Stimulated activated CD8-positive, alpha-beta memory T cell treated with anti-CD3 and anti-CD28 coated beads, Interleukin-15, amount 100 ng/mL, for 48 hours (primary cell): ENCODE results near the gene EIF4EBP2.

Experiments
- DNase-seq, 2 donors: peaks; one replicate each; pipeline ENCODE4 v3.0.0-alpha.2; 2020; ENCODE audit warnings: low read depth in 2 of 2

The EIF4EBP2 gene

DNA sequence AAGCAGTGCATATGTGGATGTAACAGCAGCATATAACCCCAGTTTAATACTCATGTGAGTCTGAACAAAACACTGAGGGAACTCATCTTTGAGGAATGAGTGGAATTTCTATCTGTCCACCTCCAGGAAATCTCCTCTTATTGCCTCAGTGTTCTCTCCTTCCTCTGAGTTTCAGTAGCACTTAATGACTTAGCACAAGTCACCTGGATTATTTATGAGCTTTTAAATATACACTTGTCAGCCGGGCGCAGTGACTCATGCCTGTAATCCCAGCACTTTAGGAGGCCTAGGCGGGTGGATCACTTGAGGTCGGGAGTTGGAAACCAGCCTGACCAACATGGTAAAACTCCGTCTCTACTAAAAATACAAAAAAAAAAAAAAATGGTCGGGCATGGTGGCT, 25.8 kb upstream of the EIF4EBP2 start:
- DNase-seq = no peak

GRCh38 chr10:70379581-70380176, 24.3 kb upstream of the EIF4EBP2 start:
- DNase-seq = no peak

- DNase-seq = no peak
Observed at GRCh38 chr10:70380350-70381135, 23.4 kb upstream of the EIF4EBP2 start.

GRCh38 chr10:70381471-70382421, 22.2 kb upstream of the EIF4EBP2 start:
- DNase-seq = peak; percentile 12 to 13

GRCh38 chr10:70391654-70392053, 12.3 kb upstream of the EIF4EBP2 start:
- no peak for DNase-seq

GRCh38 chr10:70396140-70396539, 7.8 kb upstream of the EIF4EBP2 start:
- no peak for DNase-seq

- no peak for DNase-seq
Observed at GRCh38 chr10:70399177-70399576, 4.8 kb upstream of the EIF4EBP2 start.

GRCh38 chr10:70403483-70404035, 386 bp upstream of the EIF4EBP2 start:
- no peak for DNase-seq

DNA sequence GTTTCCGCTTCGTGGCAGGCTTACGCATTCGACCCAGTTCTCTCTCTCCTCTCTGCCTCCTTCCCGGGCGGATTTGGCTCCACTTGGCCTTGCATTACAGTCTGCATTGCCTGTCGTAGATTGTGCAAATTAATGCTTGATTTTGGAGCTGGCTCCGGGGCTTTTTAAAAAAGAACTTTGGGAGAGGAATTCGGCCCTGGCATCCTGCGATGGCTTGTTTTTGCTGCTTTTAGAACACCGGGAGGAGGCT, 767 bp downstream of the EIF4EBP2 start:
- DNase-seq = no peak

DNA sequence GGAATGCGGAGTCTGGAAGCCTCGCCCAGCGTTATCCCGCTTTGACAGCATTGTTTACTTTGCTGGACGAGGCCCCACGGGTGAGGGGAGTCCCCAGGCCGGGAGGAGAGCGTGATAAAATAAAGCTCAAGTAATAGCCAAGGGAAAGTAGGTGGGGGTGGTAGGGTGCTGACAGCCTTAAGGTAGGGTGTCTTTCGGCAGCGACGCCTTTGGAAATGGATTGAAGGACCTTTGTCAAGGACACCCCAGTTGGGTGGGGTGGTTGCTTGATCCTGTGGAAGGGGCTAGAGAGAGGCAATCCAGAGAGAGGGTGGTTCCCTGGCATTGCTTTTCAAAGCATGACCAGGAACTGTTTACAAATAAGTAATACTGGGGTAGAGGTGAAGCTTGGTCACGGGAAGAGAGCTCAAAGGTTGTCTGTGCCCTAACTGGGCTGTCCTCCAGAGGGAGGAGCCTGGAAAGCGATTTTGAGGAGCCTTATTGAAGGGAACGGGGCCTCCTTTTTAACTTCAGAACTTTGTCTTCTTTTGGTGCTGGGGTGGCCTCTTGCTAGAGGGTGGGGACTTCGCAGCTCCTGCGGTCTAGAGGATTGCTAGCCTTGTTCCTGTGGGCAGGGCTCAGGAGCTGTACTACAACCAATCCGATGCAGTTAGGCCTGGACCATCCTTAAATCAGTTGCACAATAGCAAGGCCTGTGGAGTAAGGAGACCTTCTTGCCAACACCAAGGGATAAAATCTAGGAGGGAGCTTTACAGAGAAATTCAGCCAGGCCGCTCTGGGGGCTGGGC, 1.3 kb downstream of the EIF4EBP2 start:
- peak; percentile 15 to 17 for DNase-seq

DNA sequence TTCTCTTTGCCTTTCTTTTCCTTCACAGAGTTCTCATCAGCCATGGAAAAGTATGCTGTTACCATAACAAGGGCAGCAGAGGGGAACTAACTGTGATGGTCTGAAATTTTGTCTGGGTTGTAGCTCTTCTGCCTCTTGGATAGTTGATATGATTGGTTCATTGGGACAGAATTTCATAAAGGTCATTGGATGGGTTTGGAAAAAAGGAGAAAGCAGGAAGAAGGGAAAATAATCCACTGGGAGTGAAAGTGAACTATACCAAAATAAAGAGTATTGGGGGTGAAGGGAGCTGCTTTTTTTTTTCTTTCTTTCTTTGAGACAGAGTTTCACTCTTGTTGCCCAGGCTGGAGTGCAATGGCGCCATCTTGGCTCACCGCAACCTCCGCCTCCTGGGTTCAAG, 5.8 kb downstream of the EIF4EBP2 start:
- DNase-seq = no peak

DNA sequence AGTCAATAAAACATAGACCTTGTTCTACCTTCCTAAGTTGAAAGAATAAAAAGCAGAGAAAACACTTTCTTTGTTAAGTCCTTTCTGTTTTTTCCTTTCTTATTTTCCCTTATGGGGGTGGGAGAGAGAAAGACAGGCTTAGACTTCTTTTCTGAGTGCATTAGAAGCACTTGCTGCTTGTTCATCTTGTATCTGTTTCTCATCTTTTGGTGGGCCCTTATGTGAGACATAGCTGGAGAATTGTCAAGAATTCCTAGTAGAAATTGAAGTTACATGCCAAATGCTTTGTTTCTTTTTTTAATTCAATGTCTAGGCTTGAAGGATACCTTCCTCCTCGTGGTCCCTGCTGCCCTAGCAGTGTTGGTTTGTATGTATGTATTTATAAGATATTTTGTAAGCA, 6.7 kb downstream of the EIF4EBP2 start:
- no peak for DNase-seq

GRCh38 chr10:70412356-70412755, 8.4 kb downstream of the EIF4EBP2 start:
- no peak for DNase-seq

- no peak for DNase-seq
Observed at GRCh38 chr10:70417568-70417967, 13.6 kb downstream of the EIF4EBP2 start.

GRCh38 chr10:70418229-70418628, 14.3 kb downstream of the EIF4EBP2 start:
- no peak for DNase-seq

GRCh38 chr10:70418713-70419112, 14.8 kb downstream of the EIF4EBP2 start:
- no peak for DNase-seq

DNA sequence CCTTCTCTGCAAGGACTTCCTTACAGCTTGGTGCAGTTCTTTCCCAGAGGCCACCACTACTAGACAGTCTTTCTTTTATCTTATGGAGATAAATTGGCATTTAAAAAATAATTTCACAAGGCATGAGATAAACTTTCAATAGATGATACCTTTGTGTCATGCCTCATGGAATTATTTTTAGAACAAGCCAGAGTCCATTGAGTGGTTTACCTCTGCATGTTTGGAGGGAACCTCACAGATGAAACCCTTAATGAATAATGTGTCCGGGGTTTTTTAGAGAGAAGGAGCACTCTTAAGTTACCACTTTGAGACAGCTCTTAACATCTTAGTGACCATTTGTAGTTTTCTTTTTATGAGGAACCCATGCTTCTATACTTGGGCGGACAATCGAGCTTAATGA, 20.4 kb downstream of the EIF4EBP2 start:
- DNase-seq = no peak

DNA sequence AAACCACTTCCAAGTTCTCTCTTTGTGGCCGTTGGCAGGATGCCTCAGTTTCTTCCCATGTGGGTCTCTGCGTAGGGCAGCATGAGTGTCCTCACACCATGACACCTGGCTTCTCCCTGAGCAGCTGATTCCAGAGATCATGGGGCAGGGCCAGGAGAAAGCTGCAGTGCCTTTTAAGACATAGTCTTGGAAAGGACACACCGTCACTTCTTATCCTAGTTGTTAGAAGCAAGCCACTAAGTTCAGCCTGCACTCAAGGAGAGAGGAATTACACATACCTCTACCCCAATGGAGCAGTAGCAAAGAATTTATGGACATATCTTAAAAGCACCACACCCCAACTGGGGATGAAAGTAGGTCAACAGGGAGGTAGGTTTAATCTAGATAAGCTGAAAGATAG, 21.2 kb downstream of the EIF4EBP2 start:
- no peak for DNase-seq

DNA sequence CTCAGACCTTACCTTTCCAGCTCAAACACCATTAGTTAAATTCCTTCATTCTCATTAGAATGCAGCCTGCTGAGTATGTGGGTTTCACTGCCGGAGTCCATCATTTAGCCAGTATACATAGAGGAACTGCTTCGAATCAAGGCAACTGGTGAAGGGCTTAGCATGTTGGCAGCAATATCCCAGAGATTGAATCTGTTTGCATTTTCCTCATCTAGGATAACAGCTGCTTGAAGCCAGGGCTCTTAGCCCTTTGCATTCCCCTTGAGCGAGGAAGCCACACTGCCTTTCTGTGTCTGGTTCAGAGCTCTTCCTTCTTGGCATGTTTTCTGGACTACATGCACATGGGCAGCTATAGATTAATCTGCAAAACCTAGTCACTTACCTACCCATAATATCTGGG, 22.9 kb downstream of the EIF4EBP2 start:
- no peak for DNase-seq

DNA sequence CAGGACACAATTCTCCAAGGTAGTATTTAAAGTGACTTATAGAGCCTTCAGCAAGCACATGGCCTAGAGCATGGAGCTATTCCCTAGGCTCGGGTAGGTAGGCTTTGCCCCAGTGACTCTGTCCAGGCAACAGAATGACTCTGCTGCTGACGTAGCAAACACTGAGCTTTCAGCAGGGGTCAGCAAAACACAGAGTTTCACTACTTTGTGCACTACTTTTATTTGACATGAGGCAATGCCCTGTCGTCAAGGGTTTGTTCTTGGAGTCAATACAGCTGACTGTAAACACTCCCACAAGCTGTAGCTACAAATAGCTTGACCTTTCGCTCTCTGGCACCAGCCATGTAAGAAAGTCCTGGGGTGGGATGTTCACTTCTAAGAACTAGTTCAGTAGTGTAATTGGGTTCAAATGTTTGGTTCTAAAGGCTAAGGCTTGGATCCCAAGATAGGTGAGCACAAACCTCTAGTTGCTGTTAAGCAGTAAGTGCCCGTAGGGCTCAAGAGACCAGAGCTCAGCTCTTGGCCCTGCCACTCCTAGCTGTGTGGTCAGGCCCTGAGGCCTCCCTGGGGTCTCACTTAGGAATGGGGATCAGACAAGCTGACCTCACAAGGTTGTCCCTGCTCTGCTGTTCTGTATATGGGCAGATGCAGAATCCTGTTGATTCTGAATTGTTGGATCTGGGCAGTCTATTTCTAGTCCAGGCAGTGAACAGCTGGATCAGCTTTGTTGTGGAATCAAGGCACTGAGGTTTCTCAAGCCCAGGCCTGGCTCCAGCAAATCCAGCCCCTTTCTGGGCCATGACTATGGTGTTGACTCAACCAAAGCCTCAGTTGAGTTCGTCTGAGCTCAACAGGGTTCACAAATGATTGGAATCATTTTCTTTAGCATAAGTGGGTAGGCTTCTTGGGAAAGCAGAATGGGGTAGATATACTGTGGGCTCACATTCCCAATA, 26.8 kb downstream of the EIF4EBP2 start:
- no peak for DNase-seq
